ENCODE measurements around the gene MAP4K2. TPM values are rescaled to one million over a fixed set of nuclear protein-coding genes. Genes with fewer than 3 reads are reported as not detected.

Gene MAP4K2
- total and polyA plus RNA-seq, 2 of the 13 experiments (the other 11 are each of a cell fraction or from before 2014, with no cell fraction given) = 8.3 to 17.6 TPM

- TF ChIP-seq SRF (IDR thresholded peaks at IDR 0.05; ENCODE audit: low read depth, low read length) = no peak
- peak; percentile 16; the same call in 1 of the 2 replicates for TF ChIP-seq ZNF772 (CRISPR knock-in tag; IDR thresholded peaks at IDR 0.05)
- peak; percentile 34; the same call in 1 of the 2 replicates for TF ChIP-seq GABPB1 (CRISPR knock-in tag; IDR thresholded peaks at IDR 0.05)
- TF ChIP-seq, protein P1, sequence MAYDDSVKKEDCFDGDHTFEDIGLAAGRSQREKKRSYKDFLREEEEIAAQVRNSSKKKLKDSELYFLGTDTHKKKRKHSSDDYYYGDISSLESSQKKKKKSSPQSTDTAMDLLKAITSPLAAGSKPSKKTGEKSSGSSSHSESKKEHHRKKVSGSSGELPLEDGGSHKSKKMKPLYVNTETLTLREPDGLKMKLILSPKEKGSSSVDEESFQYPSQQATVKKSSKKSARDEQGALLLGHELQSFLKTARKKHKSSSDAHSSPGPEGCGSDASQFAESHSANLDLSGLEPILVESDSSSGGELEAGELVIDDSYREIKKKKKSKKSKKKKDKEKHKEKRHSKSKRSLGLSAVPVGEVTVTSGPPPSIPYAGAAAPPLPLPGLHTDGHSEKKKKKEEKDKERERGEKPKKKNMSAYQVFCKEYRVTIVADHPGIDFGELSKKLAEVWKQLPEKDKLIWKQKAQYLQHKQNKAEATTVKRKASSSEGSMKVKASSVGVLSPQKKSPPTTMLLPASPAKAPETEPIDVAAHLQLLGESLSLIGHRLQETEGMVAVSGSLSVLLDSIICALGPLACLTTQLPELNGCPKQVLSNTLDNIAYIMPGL (CRISPR knock-in tag; IDR thresholded peaks at IDR 0.05; ENCODE audit: borderline replicate concordance in 1 of 2, low read depth in 1 of 2) = 0 out of 4 replicates have a peak, but pooled peaks of 1 of the 2 experiments have one; percentile 55
- TF ChIP-seq, protein P2, sequence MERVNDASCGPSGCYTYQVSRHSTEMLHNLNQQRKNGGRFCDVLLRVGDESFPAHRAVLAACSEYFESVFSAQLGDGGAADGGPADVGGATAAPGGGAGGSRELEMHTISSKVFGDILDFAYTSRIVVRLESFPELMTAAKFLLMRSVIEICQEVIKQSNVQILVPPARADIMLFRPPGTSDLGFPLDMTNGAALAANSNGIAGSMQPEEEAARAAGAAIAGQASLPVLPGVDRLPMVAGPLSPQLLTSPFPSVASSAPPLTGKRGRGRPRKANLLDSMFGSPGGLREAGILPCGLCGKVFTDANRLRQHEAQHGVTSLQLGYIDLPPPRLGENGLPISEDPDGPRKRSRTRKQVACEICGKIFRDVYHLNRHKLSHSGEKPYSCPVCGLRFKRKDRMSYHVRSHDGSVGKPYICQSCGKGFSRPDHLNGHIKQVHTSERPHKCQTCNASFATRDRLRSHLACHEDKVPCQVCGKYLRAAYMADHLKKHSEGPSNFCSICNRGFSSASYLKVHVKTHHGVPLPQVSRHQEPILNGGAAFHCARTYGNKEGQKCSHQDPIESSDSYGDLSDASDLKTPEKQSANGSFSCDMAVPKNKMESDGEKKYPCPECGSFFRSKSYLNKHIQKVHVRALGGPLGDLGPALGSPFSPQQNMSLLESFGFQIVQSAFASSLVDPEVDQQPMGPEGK (CRISPR knock-in tag; IDR thresholded peaks at IDR 0.05) = 0 out of 2 replicates have a peak, but pooled peaks have one; percentile 16
- TF ChIP-seq, protein P3, sequence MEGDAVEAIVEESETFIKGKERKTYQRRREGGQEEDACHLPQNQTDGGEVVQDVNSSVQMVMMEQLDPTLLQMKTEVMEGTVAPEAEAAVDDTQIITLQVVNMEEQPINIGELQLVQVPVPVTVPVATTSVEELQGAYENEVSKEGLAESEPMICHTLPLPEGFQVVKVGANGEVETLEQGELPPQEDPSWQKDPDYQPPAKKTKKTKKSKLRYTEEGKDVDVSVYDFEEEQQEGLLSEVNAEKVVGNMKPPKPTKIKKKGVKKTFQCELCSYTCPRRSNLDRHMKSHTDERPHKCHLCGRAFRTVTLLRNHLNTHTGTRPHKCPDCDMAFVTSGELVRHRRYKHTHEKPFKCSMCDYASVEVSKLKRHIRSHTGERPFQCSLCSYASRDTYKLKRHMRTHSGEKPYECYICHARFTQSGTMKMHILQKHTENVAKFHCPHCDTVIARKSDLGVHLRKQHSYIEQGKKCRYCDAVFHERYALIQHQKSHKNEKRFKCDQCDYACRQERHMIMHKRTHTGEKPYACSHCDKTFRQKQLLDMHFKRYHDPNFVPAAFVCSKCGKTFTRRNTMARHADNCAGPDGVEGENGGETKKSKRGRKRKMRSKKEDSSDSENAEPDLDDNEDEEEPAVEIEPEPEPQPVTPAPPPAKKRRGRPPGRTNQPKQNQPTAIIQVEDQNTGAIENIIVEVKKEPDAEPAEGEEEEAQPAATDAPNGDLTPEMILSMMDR (CRISPR knock-in tag; IDR thresholded peaks at IDR 0.05) = peak; percentile 77
- TF ChIP-seq ZBTB38 (CRISPR knock-in tag; IDR thresholded peaks at IDR 0.05) = peak; percentile 21; the same call in 1 of the 2 replicates
- peak; percentile 12; the same call in 1 of the 2 replicates for TF ChIP-seq IRF2 (CRISPR knock-in tag; IDR thresholded peaks at IDR 0.05)
- TF ChIP-seq FOXA3 (CRISPR knock-in tag; IDR thresholded peaks at IDR 0.05) = 0 out of 2 replicates have a peak, but pooled peaks have one; percentile 15
- TF ChIP-seq ZNF564 (CRISPR knock-in tag; IDR thresholded peaks at IDR 0.05) = no peak
- TF ChIP-seq HIC2 (CRISPR knock-in tag; IDR thresholded peaks at IDR 0.05; ENCODE audit: low read depth) = peak; percentile 38; the same call in 1 of the 2 replicates
- TF ChIP-seq ZFY (CRISPR knock-in tag; IDR thresholded peaks at IDR 0.05) = peak; percentile 38; the same call in 1 of the 2 replicates
- TF ChIP-seq ZNF572 (CRISPR knock-in tag; IDR thresholded peaks at IDR 0.05) = 0 out of 2 replicates have a peak, but pooled peaks have one; percentile 4
- TF ChIP-seq ZNF784 (CRISPR knock-in tag; IDR thresholded peaks at IDR 0.05; ENCODE audit: borderline replicate concordance) = no peak
- TF ChIP-seq HNRNPL (IDR thresholded peaks at IDR 0.05; ENCODE audit: low read depth, low read length) = 0 out of 2 replicates have a peak, but pooled peaks have one; percentile 63
- no peak for TF ChIP-seq YEATS4 (CRISPR knock-in tag; IDR thresholded peaks at IDR 0.05; ENCODE audit: borderline replicate concordance)
- TF ChIP-seq GPN1 (CRISPR knock-in tag; IDR thresholded peaks at IDR 0.05; ENCODE audit: borderline replicate concordance) = no peak
- no peak for TF ChIP-seq ZNF446 (CRISPR knock-in tag; IDR thresholded peaks at IDR 0.05)
Observed at GRCh38 chr11:64848826-64849597, 46.0 kb upstream of the MAP4K2 start (continued).
